Measurements from ENCODE around the gene TPSAB1.

DNA sequence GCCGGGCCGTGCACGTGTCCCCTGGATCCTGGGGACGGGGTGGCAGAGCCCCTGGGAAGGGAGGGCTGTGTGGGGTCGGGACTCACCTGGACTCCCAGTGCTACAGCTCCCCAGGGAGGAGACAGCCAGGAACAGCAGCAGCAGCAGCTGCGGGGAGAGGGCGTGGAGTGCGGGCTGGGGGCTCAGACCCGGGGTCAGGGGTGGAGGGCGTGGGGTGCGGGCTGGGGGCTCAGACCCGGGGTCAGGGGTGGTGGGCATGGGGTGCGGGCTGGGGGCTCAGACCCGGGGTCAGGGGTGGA is 36.0 kb downstream of the TPSAB1 start:
- TF ChIP-seq, protein P1, sequence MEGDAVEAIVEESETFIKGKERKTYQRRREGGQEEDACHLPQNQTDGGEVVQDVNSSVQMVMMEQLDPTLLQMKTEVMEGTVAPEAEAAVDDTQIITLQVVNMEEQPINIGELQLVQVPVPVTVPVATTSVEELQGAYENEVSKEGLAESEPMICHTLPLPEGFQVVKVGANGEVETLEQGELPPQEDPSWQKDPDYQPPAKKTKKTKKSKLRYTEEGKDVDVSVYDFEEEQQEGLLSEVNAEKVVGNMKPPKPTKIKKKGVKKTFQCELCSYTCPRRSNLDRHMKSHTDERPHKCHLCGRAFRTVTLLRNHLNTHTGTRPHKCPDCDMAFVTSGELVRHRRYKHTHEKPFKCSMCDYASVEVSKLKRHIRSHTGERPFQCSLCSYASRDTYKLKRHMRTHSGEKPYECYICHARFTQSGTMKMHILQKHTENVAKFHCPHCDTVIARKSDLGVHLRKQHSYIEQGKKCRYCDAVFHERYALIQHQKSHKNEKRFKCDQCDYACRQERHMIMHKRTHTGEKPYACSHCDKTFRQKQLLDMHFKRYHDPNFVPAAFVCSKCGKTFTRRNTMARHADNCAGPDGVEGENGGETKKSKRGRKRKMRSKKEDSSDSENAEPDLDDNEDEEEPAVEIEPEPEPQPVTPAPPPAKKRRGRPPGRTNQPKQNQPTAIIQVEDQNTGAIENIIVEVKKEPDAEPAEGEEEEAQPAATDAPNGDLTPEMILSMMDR (IDR thresholded peaks at IDR 0.05; ENCODE audit: insufficient read depth, low read length) = no peak
- TF ChIP-seq, protein P2, sequence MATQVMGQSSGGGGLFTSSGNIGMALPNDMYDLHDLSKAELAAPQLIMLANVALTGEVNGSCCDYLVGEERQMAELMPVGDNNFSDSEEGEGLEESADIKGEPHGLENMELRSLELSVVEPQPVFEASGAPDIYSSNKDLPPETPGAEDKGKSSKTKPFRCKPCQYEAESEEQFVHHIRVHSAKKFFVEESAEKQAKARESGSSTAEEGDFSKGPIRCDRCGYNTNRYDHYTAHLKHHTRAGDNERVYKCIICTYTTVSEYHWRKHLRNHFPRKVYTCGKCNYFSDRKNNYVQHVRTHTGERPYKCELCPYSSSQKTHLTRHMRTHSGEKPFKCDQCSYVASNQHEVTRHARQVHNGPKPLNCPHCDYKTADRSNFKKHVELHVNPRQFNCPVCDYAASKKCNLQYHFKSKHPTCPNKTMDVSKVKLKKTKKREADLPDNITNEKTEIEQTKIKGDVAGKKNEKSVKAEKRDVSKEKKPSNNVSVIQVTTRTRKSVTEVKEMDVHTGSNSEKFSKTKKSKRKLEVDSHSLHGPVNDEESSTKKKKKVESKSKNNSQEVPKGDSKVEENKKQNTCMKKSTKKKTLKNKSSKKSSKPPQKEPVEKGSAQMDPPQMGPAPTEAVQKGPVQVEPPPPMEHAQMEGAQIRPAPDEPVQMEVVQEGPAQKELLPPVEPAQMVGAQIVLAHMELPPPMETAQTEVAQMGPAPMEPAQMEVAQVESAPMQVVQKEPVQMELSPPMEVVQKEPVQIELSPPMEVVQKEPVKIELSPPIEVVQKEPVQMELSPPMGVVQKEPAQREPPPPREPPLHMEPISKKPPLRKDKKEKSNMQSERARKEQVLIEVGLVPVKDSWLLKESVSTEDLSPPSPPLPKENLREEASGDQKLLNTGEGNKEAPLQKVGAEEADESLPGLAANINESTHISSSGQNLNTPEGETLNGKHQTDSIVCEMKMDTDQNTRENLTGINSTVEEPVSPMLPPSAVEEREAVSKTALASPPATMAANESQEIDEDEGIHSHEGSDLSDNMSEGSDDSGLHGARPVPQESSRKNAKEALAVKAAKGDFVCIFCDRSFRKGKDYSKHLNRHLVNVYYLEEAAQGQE (IDR thresholded peaks at IDR 0.05; ENCODE audit: insufficient replicate concordance, low read depth) = no peak
- no peak for TF ChIP-seq POLR2AphosphoS5 (IDR thresholded peaks at IDR 0.05; ENCODE audit: low read depth)
- no peak for TF ChIP-seq GABPA (IDR thresholded peaks at IDR 0.05; ENCODE audit: low read depth)

Measured in HL-60 (cell line).